Subcutaneous abdominal adipose tissue (tissue), 5 donors: Measurements from ENCODE around the gene CIT.

Source experiments
- H3K27ac ChIP-seq: one replicate; pipeline ENCODE4 v1.7.0; 2013; ENCODE audit warnings: low read depth, mild to moderate bottlenecking, inconsistent platforms, low read length, moderate library complexity
- H3K27me3 ChIP-seq, 5 donors: one replicate each; pipeline ENCODE4 v1.7.0; 2013; ENCODE audit warnings: low read length in 5 of 5, inconsistent platforms in 1 of 5; ENCODE audit not compliant: control insufficient read depth in 5 of 5, insufficient read depth in 4 of 5
- H3K36me3 ChIP-seq, 5 donors: one replicate each; pipeline ENCODE4 v1.7.0; 2013; ENCODE audit warnings: low read length in 5 of 5; ENCODE audit not compliant: control insufficient read depth in 5 of 5, insufficient read depth in 5 of 5
- H3K4me1 ChIP-seq, 5 donors: one replicate each; pipeline ENCODE4 v1.7.0; 2013; ENCODE audit warnings: low read length in 5 of 5, mild to moderate bottlenecking in 3 of 5, moderate library complexity in 1 of 5; ENCODE audit not compliant: control insufficient read depth in 5 of 5, insufficient read depth in 5 of 5
- H3K4me3 ChIP-seq, 5 donors: one replicate each; pipeline ENCODE4 v1.7.0; 2013; ENCODE audit warnings: low read length in 5 of 5, low read depth in 1 of 5
- H3K9ac ChIP-seq, 5 donors: one replicate each; pipeline ENCODE4 v1.7.0; 2013; ENCODE audit warnings: low read length in 5 of 5, mild to moderate bottlenecking in 4 of 5, moderate library complexity in 3 of 5
- H3K9me3 ChIP-seq, 5 donors: one replicate each; pipeline ENCODE4 v1.7.0; 2013; ENCODE audit warnings: low read length in 5 of 5; ENCODE audit not compliant: control insufficient read depth in 5 of 5
- donor health status: healthy.
- donor health status: healthy.
- donor health status: healthy.
- donor health status: healthy.
- donor health status: healthy.

The CIT gene

GRCh38 chr12:119679081-119679480 lies 198.0 kb downstream of the CIT start:
- Histone ChIP-seq H3K9ac (no peak overlapping the region), H3K4me3 (no peak overlapping the region), H3K27me3 (no peaks in the 10 kb centered on the region), H3K4me1 (peaks cover 0 to 54% (median 11%) of the 10 kb centered on the region in 5 donors), H3K27ac (no peak overlapping the region), H3K36me3 (peaks cover 20 to 78% (median 75%) of the 10 kb centered on the region in 5 donors), H3K9me3 (no peaks in the 10 kb centered on the region)

GRCh38 chr12:119678459-119678858 lies 198.7 kb downstream of the CIT start:
- Histone ChIP-seq H3K4me1 (peaks cover 0 to 53% (median 11%) of the 10 kb centered on the region in 5 donors), H3K27ac (no peak overlapping the region), H3K4me3 (no peak overlapping the region), H3K36me3 (peaks cover 20 to 84% (median 82%) of the 10 kb centered on the region in 5 donors), H3K9me3 (no peaks in the 10 kb centered on the region), H3K27me3 (no peaks in the 10 kb centered on the region), H3K9ac (no peak overlapping the region)

- Histone ChIP-seq H3K9ac (no peak overlapping the region), H3K27ac (no peak overlapping the region), H3K27me3 (no peaks in the 10 kb centered on the region), H3K4me1 (peaks cover 0 to 47% (median 11%) of the 10 kb centered on the region in 5 donors), H3K4me3 (no peak overlapping the region), H3K9me3 (no peaks in the 10 kb centered on the region), H3K36me3 (peaks cover 31 to 99% (median 94%) of the 10 kb centered on the region in 5 donors)
Observed at GRCh38 chr12:119676573-119676972, 200.5 kb downstream of the CIT start.

DNA sequence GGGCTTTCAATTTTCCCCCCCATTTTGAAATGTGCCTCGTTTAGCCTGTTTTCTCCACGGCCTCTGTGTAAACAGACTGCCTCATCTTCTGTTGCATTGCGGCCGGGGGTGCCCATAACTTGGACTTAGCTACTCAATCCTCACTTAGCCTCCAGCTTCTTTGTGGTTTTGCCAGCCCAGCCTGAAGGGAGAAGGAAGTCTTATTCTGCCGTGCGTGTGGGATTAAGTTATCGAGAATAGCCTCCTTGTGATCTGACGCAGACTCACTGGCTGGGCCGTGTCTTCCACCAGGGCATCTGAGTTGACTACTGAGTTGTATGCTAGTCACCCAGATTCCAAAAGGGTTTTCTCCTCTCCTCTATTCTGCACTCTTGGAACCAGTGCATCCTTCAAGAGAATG lies 201.1 kb downstream of the CIT start:
- Histone ChIP-seq H3K27ac (no peak overlapping the region), H3K36me3 (peaks cover 31 to 98% (median 89%) of the 10 kb centered on the region in 5 donors), H3K4me1 (peaks cover 0 to 43% (median 8%) of the 10 kb centered on the region in 5 donors), H3K4me3 (no peak overlapping the region), H3K27me3 (no peaks in the 10 kb centered on the region), H3K9ac (no peak overlapping the region), H3K9me3 (no peaks in the 10 kb centered on the region)

GRCh38 chr12:119674560-119674959 lies 202.6 kb downstream of the CIT start:
- Histone ChIP-seq H3K9me3 (no peaks in the 10 kb centered on the region), H3K4me1 (peaks cover 0 to 46% (median 8%) of the 10 kb centered on the region in 5 donors), H3K9ac (no peak overlapping the region), H3K27me3 (no peaks in the 10 kb centered on the region), H3K4me3 (no peak overlapping the region), H3K27ac (peak overlapping the region; percentile 6), H3K36me3 (peaks cover 31 to 85% (median 74%) of the 10 kb centered on the region in 5 donors)

GRCh38 chr12:119673634-119674033 lies 203.5 kb downstream of the CIT start:
- H3K4me3 ChIP-seq, result no peak overlapping the region
- peak overlapping the region; percentile 68 for H3K27ac ChIP-seq
- H3K9me3 ChIP-seq, result no peaks in the 10 kb centered on the region
- H3K27me3 ChIP-seq, result no peaks in the 10 kb centered on the region
- peaks cover 0 to 46% (median 16%) of the 10 kb centered on the region in 5 donors for H3K4me1 ChIP-seq
- H3K36me3 ChIP-seq, result peaks cover 28 to 76% (median 65%) of the 10 kb centered on the region in 5 donors
- no peak overlapping the region for H3K9ac ChIP-seq

GRCh38 chr12:119672194-119672593 lies 204.9 kb downstream of the CIT start:
- Histone ChIP-seq H3K9ac (no peak overlapping the region), H3K4me3 (no peak overlapping the region), H3K4me1 (peaks cover 2 to 57% (median 24%) of the 10 kb centered on the region in 5 donors), H3K27ac (peak overlapping the region; percentile 68), H3K27me3 (no peaks in the 10 kb centered on the region), H3K9me3 (no peaks in the 10 kb centered on the region), H3K36me3 (peaks cover 22 to 61% (median 53%) of the 10 kb centered on the region in 5 donors)

GRCh38 chr12:119671070-119671469 lies 206.1 kb downstream of the CIT start:
- peaks cover 3 to 69% (median 28%) of the 10 kb centered on the region in 5 donors for H3K4me1 ChIP-seq
- H3K4me3 ChIP-seq, result no peak overlapping the region
- no peaks in the 10 kb centered on the region for H3K9me3 ChIP-seq
- H3K36me3 ChIP-seq, result peaks cover 19 to 50% (median 42%) of the 10 kb centered on the region in 5 donors
- H3K9ac ChIP-seq, result no peak overlapping the region
- H3K27ac ChIP-seq, result no peak overlapping the region
- H3K27me3 ChIP-seq, result no peaks in the 10 kb centered on the region

GRCh38 chr12:119669744-119670472 lies 207.2 kb downstream of the CIT start:
- Histone ChIP-seq H3K4me1 (peaks cover 3 to 69% (median 28%) of the 10 kb centered on the region in 5 donors), H3K36me3 (peaks cover 15 to 39% (median 31%) of the 10 kb centered on the region in 5 donors), H3K9ac (peak overlapping the region in 2 of 5 donors; percentile 38 to 49), H3K27me3 (no peaks in the 10 kb centered on the region), H3K4me3 (no peak overlapping the region), H3K27ac (no peak overlapping the region), H3K9me3 (no peaks in the 10 kb centered on the region)

GRCh38 chr12:119668324-119668841 lies 208.7 kb downstream of the CIT start:
- peak overlapping the region; percentile 59 to 98 (median 95) for H3K9ac ChIP-seq
- H3K36me3 ChIP-seq, result peaks cover 14 to 23% (median 15%) of the 10 kb centered on the region in 5 donors
- H3K27ac ChIP-seq, result peak overlapping the region; percentile 79
- no peaks in the 10 kb centered on the region for H3K27me3 ChIP-seq
- peaks cover 3 to 58% (median 28%) of the 10 kb centered on the region in 5 donors for H3K4me1 ChIP-seq
- H3K4me3 ChIP-seq, result peak overlapping the region; percentile 85 to 97 (median 95)
- no peaks in the 10 kb centered on the region for H3K9me3 ChIP-seq
